IPS-15b (cell line): ENCODE measurements around the gene AKAP9.
"Not testable (repeated sequence)": the region's sequence is repeated elsewhere in the genome, so short reads cannot be mapped to it uniquely, and the experiment has no call there.

Experiments used
- H3K27me3 ChIP-seq: one replicate; pipeline ENCODE4 v1.6.1; 2013; ENCODE audit warnings: low read length; ENCODE audit not compliant: control insufficient read depth, insufficient read depth
- H3K36me3 ChIP-seq: one replicate; pipeline ENCODE4 v1.6.1; 2013; ENCODE audit warnings: low read length; ENCODE audit not compliant: control insufficient read depth, insufficient read depth
- H3K4me1 ChIP-seq: one replicate; pipeline ENCODE4 v1.6.1; 2013; ENCODE audit warnings: mild to moderate bottlenecking, low read length; ENCODE audit not compliant: control insufficient read depth, insufficient read depth
- H3K4me3 ChIP-seq: one replicate; pipeline ENCODE4 v1.5.1; 2013; ENCODE audit warnings: low read depth, low read length
- H3K9ac ChIP-seq: one replicate; pipeline ENCODE4 v1.6.1; 2013; ENCODE audit warnings: low read depth, mild to moderate bottlenecking, low read length
- H3K9me3 ChIP-seq: one replicate; pipeline ENCODE4 v1.6.1; 2013; ENCODE audit warnings: mild to moderate bottlenecking, low read length; ENCODE audit not compliant: control insufficient read depth, insufficient read depth

AKAP9 gene

GRCh38 chr7:92025260-92025659, 84.6 kb downstream of the AKAP9 start:
- Histone ChIP-seq H3K36me3 (peaks cover 5% of the 10 kb centered on the region), H3K4me3 (no peak overlapping the region), H3K9me3 (no peaks in the 10 kb centered on the region), H3K27me3 (no peaks in the 10 kb centered on the region), H3K4me1 (no peaks in the 10 kb centered on the region), H3K9ac (no peak overlapping the region)

GRCh38 chr7:92026635-92027034, 86.0 kb downstream of the AKAP9 start:
- not testable (repeated sequence) for H3K36me3 ChIP-seq

DNA sequence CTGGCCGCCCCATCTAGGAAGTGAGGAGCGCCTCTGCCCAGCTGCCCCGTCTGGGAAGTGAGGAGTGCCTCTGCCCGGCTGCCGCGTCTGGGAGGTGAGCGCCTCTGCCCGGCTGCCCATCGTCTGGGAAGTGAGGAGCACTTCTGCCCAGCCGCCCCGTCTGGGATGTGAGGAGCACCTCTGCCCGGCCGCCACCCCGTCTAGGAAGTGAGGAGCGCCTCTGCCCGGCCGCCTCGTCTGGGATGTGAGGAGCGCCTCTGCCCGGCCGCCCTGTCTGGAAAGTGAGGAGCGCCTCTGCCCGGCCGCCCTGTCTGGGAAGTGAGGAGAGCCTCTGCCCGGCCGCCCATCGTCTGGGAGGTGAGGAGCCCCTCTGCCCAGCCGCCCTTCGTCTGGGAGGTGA, 86.5 kb downstream of the AKAP9 start:
- not testable (repeated sequence) for H3K4me1 ChIP-seq, H3K27me3 ChIP-seq, H3K36me3 ChIP-seq, H3K4me3 ChIP-seq, H3K9ac ChIP-seq, H3K9me3 ChIP-seq

More at GRCh38 chr7:92026635-92027034, 86.0 kb downstream of the AKAP9 start:
- not testable (repeated sequence) for H3K4me3 ChIP-seq, H3K9me3 ChIP-seq, H3K4me1 ChIP-seq, H3K27me3 ChIP-seq, H3K9ac ChIP-seq

GRCh38 chr7:92028226-92028625, 87.6 kb downstream of the AKAP9 start:
- Histone ChIP-seq H3K9me3 (no peaks in the 10 kb centered on the region), H3K36me3 (peaks cover 5% of the 10 kb centered on the region), H3K9ac (no peak overlapping the region), H3K4me1 (no peaks in the 10 kb centered on the region), H3K4me3 (no peak overlapping the region), H3K27me3 (no peaks in the 10 kb centered on the region)

GRCh38 chr7:92028686-92029085, 88.0 kb downstream of the AKAP9 start:
- H3K9ac ChIP-seq, result no peak overlapping the region
- no peaks in the 10 kb centered on the region for H3K9me3 ChIP-seq
- no peaks in the 10 kb centered on the region for H3K27me3 ChIP-seq
- H3K4me1 ChIP-seq, result no peaks in the 10 kb centered on the region
- H3K4me3 ChIP-seq, result no peak overlapping the region
- H3K36me3 ChIP-seq, result peaks cover 4% of the 10 kb centered on the region

- Histone ChIP-seq H3K4me1 (no peaks in the 10 kb centered on the region), H3K36me3 (no peaks in the 10 kb centered on the region), H3K9me3 (no peaks in the 10 kb centered on the region), H3K27me3 (no peaks in the 10 kb centered on the region), H3K9ac (no peak overlapping the region), H3K4me3 (no peak overlapping the region)
Measured at GRCh38 chr7:92034116-92034515, 93.5 kb downstream of the AKAP9 start.

- no peaks in the 10 kb centered on the region for H3K36me3 ChIP-seq
- no peaks in the 10 kb centered on the region for H3K9me3 ChIP-seq
- no peaks in the 10 kb centered on the region for H3K27me3 ChIP-seq
- H3K4me1 ChIP-seq, result no peaks in the 10 kb centered on the region
- no peak overlapping the region for H3K9ac ChIP-seq
- H3K4me3 ChIP-seq, result no peak overlapping the region
Measured at GRCh38 chr7:92035576-92035975, 94.9 kb downstream of the AKAP9 start.

- Histone ChIP-seq H3K9ac (no peak overlapping the region), H3K4me1 (no peaks in the 10 kb centered on the region), H3K36me3 (no peaks in the 10 kb centered on the region), H3K4me3 (no peak overlapping the region), H3K27me3 (no peaks in the 10 kb centered on the region), H3K9me3 (no peaks in the 10 kb centered on the region)
Measured at GRCh38 chr7:92039900-92040299, 99.2 kb downstream of the AKAP9 start.

GRCh38 chr7:92042056-92042737, 101.5 kb downstream of the AKAP9 start:
- Histone ChIP-seq H3K9ac (no peak overlapping the region), H3K27me3 (no peaks in the 10 kb centered on the region), H3K9me3 (no peaks in the 10 kb centered on the region), H3K36me3 (no peaks in the 10 kb centered on the region), H3K4me3 (no peak overlapping the region), H3K4me1 (no peaks in the 10 kb centered on the region)

DNA sequence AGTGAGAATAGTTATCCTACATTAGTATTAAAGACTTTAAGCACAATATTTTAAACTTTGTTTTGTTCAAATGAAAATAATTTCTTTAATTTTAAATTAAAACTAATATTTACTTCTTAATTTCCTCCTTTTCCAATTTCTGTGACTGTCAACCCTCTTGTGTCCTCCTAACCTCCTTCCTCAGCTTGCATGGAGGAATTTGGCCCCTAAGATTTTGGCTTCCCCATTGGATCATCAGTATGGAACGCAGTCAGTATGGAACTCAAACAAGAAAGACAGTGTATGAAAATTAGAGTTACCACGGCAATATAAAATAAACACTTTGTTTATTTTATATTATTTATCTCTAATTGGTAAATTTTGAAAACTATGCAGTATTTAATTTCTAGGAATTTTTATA, 102.4 kb downstream of the AKAP9 start:
- Histone ChIP-seq H3K9ac (no peak overlapping the region), H3K36me3 (no peaks in the 10 kb centered on the region), H3K27me3 (no peaks in the 10 kb centered on the region), H3K4me1 (no peaks in the 10 kb centered on the region), H3K4me3 (no peak overlapping the region), H3K9me3 (no peaks in the 10 kb centered on the region)

GRCh38 chr7:92043637-92044036, 103.0 kb downstream of the AKAP9 start:
- H3K27me3 ChIP-seq, result no peaks in the 10 kb centered on the region
- no peaks in the 10 kb centered on the region for H3K36me3 ChIP-seq
- H3K9ac ChIP-seq, result no peak overlapping the region

DNA sequence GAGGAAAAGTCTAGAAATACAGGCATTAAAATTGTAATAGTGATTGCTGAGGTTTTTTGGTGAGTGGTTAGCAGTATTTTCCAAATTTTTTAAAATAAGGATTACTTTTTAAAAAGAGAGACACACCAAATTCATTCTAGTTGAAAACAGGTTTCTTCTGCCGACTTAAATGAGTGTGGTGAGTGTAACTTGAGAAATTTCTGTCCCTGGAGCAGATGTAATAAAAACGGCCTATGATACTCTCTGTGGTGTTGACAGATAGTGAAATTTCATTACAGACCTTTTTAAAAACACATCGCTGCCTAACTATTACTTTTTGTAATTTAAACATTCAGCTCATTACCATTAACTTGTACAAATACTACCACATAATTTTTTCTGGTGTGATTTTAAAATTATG, 103.5 kb downstream of the AKAP9 start:
- Histone ChIP-seq H3K27me3 (no peaks in the 10 kb centered on the region), H3K9ac (no peak overlapping the region), H3K4me1 (no peaks in the 10 kb centered on the region), H3K9me3 (no peaks in the 10 kb centered on the region), H3K36me3 (no peaks in the 10 kb centered on the region), H3K4me3 (no peak overlapping the region)

More at GRCh38 chr7:92043637-92044036, 103.0 kb downstream of the AKAP9 start:
- H3K9me3 ChIP-seq, result no peaks in the 10 kb centered on the region
- no peak overlapping the region for H3K4me3 ChIP-seq
- H3K4me1 ChIP-seq, result no peaks in the 10 kb centered on the region
